ENCODE results near the gene MAP1B. TPM values are rescaled to one million over a fixed set of nuclear protein-coding genes. Genes with fewer than 3 reads are reported as not detected.

The MAP1B gene
- total and polyA plus RNA-seq, 10 of the 15 experiments (the other 5 are each of a cell fraction or from before 2014, with no cell fraction given), result 0.02 to 0.81 (median 0.06) TPM; not detected in 1

GRCh38 chr5:72115296-72115695 is 8.0 kb downstream of the MAP1B start:
- no peak for TF ChIP-seq FOXM1 (IDR thresholded peaks at IDR 0.05; ENCODE audit: low read depth, low read length)
- TF ChIP-seq, protein P1, sequence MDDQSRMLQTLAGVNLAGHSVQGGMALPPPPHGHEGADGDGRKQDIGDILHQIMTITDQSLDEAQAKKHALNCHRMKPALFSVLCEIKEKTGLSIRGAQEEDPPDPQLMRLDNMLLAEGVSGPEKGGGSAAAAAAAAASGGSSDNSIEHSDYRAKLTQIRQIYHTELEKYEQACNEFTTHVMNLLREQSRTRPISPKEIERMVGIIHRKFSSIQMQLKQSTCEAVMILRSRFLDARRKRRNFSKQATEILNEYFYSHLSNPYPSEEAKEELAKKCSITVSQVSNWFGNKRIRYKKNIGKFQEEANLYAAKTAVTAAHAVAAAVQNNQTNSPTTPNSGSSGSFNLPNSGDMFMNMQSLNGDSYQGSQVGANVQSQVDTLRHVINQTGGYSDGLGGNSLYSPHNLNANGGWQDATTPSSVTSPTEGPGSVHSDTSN (IDR thresholded peaks at IDR 0.05; ENCODE audit: insufficient replicate concordance, low read depth, low read length), result no peak
- no peak for TF ChIP-seq SMAD5 (IDR thresholded peaks at IDR 0.05; ENCODE audit: low read depth)
- no peak for TF ChIP-seq MTA2 (IDR thresholded peaks at IDR 0.05; ENCODE audit: low read depth)
- TF ChIP-seq CHD1 (IDR thresholded peaks at IDR 0.05; ENCODE audit: low read depth, low read length), result no peak
- no peak for TF ChIP-seq ZZZ3 (IDR thresholded peaks at IDR 0.05; ENCODE audit: control insufficient read depth, insufficient read length, low read depth)
- TF ChIP-seq YBX1 (IDR thresholded peaks at IDR 0.05), result no peak
- TF ChIP-seq, protein P2, sequence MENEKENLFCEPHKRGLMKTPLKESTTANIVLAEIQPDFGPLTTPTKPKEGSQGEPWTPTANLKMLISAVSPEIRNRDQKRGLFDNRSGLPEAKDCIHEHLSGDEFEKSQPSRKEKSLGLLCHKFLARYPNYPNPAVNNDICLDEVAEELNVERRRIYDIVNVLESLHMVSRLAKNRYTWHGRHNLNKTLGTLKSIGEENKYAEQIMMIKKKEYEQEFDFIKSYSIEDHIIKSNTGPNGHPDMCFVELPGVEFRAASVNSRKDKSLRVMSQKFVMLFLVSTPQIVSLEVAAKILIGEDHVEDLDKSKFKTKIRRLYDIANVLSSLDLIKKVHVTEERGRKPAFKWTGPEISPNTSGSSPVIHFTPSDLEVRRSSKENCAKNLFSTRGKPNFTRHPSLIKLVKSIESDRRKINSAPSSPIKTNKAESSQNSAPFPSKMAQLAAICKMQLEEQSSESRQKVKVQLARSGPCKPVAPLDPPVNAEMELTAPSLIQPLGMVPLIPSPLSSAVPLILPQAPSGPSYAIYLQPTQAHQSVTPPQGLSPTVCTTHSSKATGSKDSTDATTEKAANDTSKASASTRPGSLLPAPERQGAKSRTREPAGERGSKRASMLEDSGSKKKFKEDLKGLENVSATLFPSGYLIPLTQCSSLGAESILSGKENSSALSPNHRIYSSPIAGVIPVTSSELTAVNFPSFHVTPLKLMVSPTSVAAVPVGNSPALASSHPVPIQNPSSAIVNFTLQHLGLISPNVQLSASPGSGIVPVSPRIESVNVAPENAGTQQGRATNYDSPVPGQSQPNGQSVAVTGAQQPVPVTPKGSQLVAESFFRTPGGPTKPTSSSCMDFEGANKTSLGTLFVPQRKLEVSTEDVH (IDR thresholded peaks at IDR 0.05; ENCODE audit: low read depth, partially characterized antibody), result no peak
- TF ChIP-seq MYC (IDR thresholded peaks at IDR 0.05; ENCODE audit: insufficient read depth, insufficient read length, insufficient replicate concordance, low read length, severe bottlenecking), result no peak
- TF ChIP-seq MYB (IDR thresholded peaks at IDR 0.05; ENCODE audit: borderline replicate concordance, low read depth, low read length), result no peak
- TF ChIP-seq SP1 (IDR thresholded peaks at IDR 0.05; ENCODE audit: low read depth, low read length), result no peak
- no peak for TF ChIP-seq CREM (IDR thresholded peaks at IDR 0.05; ENCODE audit: low read depth)
- TF ChIP-seq IKZF2 (IDR thresholded peaks at IDR 0.05), result no peak
- TF ChIP-seq ZSCAN29 (IDR thresholded peaks at IDR 0.05), result no peak
- no peak for TF ChIP-seq JUND (IDR thresholded peaks at IDR 0.05; ENCODE audit: low read depth, low read length)
- no peak for TF ChIP-seq POLR2AphosphoS5 (IDR thresholded peaks at IDR 0.05; ENCODE audit: low read length)
- Histone ChIP-seq H3K9ac (ENCODE audit: control insufficient read depth, insufficient read depth, low read length) (no peak overlapping the region), H2AFZ (ENCODE audit: control insufficient read depth, low read depth, low read length) (no peak overlapping the region), H3K4me1 (ENCODE audit: control insufficient read depth, insufficient read depth, low read length) (no peaks in the 10 kb centered on the region), H3K27me3 (replicated peaks in 1 of 2; ENCODE audit: control insufficient read depth in 2 of 2, insufficient read depth in 2 of 2, low read length in 1 of 2) (peaks cover 0 to 2% of the 10 kb centered on the region in 2 experiments; a peak in 1 of 4 replicates), H3K79me2 (ENCODE audit: control insufficient read depth, insufficient read depth, low read length) (no peaks in the 10 kb centered on the region), H3K9me3 (replicated peaks; ENCODE audit: control insufficient read depth, insufficient read depth, low read length) (no peaks in the 10 kb centered on the region), H3K4me3 (no peak overlapping the region), H3K27ac (ENCODE audit: control insufficient read depth, insufficient read depth) (no peak overlapping the region), H3K4me2 (ENCODE audit: control insufficient read depth, insufficient read depth) (no peak overlapping the region), H3K36me3 (ENCODE audit: control insufficient read depth in 2 of 2, insufficient read depth in 2 of 2, low read length in 1 of 2) (no peaks in the 10 kb centered on the region), H4K20me1 (ENCODE audit: control insufficient read depth, insufficient read depth) (no peaks in the 10 kb centered on the region)
- POLR2A ChIA-PET, result no interaction called here
- intact Hi-C loops (cut with micrococcal nuclease; ENCODE audit: unreplicated experiment), result no loop called here
- DNase-seq (ENCODE audit: low read depth, low spot score) (no peak), ATAC-seq (no peak), FAIRE-seq (no peak)
- SMC1A ChIA-PET (ENCODE audit: uncharacterized antibody, unreplicated experiment), result no interaction called here
- CTCF ChIA-PET, result interaction anchor here (1.2 kb wide), 1 partner anchor 39 kb away, joined by 3 read pairs; no protein-coding TSS in a partner anchor
- RAD21 ChIA-PET (ENCODE audit: unreplicated experiment), result no interaction called here
- in situ Hi-C loops (cut with MboI), result no loop called here
- BruUV-seq (replicated peaks), result no TSS peak

All from GM12878 (cell line).